Left ventricle myocardium superior (tissue), 1 donor: ENCODE data around the gene PLCG2. TPM values are rescaled to one million over a fixed set of nuclear protein-coding genes. Genes with fewer than 3 reads are reported as not detected.
"Not testable (repeated sequence)": the region's sequence is repeated elsewhere in the genome, so short reads cannot be mapped to it uniquely, and the experiment has no call there.

Source experiments
- ATAC-seq: fragments of 200-7000 bp; cut with Tn5 transposase; one replicate; pipeline ENCODE4 v1.9.1; 2020; ENCODE audit warnings: mild to moderate bottlenecking, moderate library complexity
- DNase-seq: peaks from one replicate; pipeline ENCODE4 v3.0.0-alpha.2; 2020
- intact Hi-C: fragments of 100-400 bp; cut with micrococcal nuclease; formaldehyde crosslinking; loops from one replicate; pipeline ENCODE4 v1.11.0; 2022
- total RNA-seq: library from RNA; stranded (reverse); fragmentation: NEBNext Ultra II Directional; extraction: Animal tissue kit (Norgen Biotek cat#: 25700); gene quantifications from one replicate; pipeline ENCODE4 v1.2.1, GENCODE V29; 2021
- donor health status: DM: no; HTN: yes; CAD: no; lungs with severe emphysema.

PLCG2 gene
- total RNA-seq, 1 donor from 2014 or later = 5.2 TPM

DNA sequence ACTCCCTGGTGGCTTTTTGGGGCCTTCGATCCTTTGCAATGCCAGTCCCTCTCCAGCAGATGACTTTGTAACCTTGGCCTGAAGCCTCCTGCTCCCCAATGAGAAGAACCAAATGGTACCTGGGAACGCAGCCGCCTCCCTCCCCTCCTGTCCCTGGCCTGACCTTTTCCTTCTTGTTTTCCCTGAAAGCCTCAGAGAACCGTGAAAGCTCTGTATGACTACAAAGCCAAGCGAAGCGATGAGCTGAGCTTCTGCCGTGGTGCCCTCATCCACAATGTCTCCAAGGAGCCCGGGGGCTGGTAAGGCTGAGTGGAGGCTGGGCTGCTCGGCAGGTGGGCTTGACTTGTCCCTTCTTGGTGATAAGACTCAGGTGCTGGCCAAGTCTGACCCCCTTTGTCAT is 144.2 kb downstream of the PLCG2 start:
- DNase-seq (no peak), ATAC-seq (no peak)
- intact Hi-C loops = no loop called here

DNA sequence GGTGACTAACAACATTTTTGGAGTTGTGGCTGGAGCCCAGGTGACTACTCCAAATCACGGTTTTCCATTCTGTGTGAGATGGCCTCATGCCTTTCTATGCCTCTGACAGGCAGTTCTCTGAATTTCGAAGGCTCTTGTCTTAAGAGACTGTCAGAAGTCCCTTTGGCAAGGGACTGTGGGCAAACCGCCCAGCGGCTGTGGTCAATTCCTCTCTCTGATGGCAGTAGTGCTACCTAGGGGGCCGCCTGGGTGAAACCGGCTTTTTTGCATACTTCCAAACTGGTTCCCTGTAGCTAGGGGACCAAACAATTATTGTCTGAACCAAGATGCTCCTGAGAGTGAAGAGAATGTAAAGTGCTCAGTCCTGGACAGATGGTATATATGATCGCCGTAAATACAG is 145.9 kb downstream of the PLCG2 start:
- intact Hi-C loops = no loop called here
- ATAC-seq = no peak
- no peak for DNase-seq

DNA sequence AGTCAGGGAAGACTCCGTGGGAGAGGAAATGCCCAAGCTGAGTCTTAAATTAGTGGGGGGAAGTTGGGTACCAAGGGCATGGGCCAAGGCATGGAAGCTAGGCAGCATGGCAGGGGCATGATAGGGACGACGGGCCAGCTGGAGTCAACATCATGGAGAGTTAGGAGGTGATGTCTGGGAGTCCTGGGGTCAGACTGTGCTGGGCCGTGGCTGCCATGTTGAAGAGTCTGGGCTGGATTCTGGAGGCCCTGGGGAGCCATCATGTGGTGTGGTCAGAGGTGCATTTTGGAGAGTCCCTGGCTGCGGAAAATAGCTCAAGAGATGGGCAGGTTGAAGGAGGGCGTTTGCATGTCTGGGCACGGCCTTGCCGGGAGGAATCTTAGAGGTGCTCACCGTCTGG is 146.9 kb downstream of the PLCG2 start:
- ATAC-seq (no peak), DNase-seq (no peak)
- intact Hi-C loops = no loop called here

DNA sequence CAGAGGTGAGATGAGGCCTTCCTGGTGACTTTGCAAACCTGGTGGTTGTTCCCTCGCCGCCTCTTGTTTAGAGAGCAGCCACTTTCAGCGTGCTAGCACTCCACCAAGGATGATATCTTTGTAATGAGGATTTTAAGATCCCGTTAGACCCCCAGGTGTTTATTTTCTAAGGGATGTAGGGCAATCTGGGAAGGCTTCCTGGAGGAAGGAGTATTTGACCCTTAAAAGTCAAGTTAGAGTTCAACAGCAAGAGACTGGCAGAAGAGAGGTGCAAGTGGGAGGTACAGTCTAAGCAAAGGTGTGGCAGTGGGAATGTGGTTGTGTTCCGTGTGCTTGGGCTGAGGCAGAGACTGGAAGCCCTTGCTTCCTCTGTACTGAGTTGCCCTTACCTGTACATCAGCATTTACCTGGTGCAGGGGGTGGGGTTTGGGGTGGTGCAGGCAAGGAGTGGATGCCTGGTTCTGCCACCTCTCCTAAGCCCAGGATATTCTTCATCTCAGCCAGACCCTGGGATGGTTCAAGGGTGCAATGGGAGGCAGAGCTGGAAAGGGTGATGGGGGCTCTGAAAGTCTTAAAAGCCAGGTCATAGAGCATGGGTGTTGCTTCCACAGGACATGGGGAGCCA is 148.6 kb downstream of the PLCG2 start:
- intact Hi-C loops = no loop called here
- ATAC-seq (no peak), DNase-seq (no peak)

DNA sequence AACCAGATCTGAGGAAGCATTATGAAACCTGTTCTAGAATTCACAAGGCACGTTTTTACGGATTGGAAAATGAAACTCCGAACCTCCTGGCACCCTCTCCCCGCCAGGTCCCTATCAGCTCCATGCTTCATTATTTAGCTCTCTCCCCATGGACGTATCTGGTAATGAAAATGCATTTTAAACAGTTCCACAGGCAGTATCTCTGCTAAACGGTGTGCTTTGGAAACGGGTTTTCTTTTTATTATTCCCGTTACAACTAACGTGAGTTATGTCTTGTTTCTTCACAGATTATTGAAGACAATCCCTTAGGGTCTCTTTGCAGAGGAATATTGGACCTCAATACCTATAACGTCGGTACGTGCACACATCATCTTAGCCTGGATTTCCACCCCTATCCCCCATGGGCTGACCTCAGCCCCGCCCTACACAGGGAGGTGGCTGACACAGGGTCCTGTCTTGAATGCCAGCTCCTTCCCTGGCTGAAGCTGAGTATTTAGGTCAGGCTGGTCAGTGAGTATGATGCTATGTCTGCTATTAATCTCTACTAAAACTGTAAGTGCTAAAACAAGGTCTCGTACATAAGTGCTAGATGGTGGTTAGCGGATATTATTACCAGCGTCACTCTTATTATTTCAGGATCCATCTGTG is 149.3 kb downstream of the PLCG2 start:
- intact Hi-C loops = no loop called here
- no peak for DNase-seq
- ATAC-seq = no peak

DNA sequence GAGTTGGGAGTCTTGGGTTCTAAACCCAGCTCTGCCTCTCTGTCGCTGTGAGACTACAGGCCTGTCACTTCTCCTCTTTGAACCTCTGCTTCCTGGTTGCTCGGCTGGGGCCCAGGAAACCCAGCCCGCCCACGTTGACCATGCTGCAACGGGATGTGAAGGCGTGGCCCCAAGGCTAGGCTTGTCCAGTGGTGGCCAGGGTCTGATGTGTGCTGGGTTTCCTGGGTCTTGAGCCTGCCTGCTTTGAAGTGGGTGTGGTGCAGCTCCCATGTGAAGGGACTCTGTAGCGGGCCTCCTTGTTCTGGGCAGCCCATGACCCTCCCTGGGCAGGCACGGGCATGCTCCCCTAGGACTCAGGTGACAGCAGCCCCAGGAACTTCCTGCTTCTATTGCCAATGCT is 149.9 kb downstream of the PLCG2 start:
- DNase-seq (no peak), ATAC-seq (no peak)
- intact Hi-C loops = no loop called here

DNA sequence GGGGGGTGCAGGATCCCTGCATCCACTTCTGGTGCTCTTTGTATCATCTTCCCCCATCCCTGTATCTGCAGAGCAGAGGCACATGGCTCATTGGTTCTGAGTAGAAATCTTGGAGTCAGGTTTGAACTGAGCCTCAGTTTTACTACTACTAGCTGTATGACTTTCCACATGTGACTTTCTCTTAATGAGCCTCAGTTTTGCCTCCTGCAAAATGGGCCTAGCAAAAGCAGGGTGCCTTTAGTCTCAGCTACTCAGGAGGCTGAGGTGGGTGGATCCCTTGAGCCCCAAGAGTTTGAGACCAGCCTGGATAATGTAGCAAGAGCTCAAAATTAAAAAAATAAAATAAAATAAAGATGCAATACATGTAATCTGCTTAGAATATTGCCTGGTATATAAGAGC is 150.8 kb downstream of the PLCG2 start:
- intact Hi-C loops = no loop called here
- DNase-seq (no peak), ATAC-seq (no peak)

DNA sequence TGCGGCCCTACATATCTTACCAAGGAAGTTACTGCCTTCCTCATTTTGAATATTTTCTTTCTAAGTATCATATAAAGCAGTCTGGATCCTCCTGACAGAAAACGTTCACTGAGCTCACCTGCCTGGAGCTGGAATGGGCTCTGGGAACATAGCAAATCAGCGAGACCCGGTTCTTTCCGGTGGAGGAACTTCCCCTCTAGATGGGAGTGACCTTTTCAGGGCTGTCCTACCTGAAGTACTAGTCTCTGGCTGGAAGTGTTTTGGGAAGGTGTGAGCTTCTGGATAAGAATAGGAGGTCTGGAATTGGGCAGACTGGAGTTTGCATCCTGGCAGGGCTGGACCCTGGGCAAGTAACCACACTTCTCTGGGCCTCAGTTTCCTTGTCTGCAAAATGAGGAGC is 152.8 kb downstream of the PLCG2 start:
- no peak for ATAC-seq
- no peak for DNase-seq
- intact Hi-C loops = no loop called here

DNA sequence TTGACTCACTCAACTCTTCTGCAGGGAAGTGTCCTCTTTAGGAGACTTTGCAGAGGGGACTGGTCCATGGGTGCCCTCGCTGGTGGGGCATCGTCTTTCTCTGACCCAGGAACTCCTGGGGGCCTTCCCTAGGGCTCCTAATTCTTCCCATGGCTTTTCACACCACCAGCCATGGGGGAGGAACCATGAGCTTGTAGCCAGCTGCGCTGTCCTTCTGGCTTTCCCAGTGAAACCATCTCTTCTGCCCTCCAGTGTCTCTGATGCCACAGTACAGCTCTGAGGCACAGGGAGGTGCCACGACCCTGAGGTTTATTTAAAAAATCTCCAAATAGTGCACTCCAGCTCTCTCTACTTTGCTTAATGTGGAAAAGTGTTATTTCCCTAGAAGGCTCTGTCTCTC is 153.6 kb downstream of the PLCG2 start:
- no peak for ATAC-seq
- no peak for DNase-seq
- intact Hi-C loops = no loop called here

DNA sequence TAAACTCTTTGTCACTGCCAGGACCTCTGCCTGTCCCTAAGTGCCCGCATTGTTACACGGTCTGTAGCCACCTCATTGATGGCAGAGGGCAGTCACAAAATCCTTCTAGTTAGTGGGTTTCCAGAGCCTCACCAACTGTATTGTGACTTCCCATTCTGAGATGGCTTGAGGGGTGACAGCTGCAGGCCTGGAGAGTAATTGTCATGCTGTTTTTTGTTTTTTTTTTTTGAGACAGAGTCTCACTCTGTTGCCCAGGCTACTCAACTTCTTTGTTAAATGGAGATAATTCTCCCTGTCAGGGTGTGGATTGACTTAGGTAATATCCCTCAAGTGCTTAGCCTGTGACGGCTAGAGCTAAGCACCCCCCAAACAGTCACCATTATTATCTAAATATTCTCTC is 154.3 kb downstream of the PLCG2 start:
- DNase-seq (no peak), ATAC-seq (no peak)
- intact Hi-C loops = no loop called here

DNA sequence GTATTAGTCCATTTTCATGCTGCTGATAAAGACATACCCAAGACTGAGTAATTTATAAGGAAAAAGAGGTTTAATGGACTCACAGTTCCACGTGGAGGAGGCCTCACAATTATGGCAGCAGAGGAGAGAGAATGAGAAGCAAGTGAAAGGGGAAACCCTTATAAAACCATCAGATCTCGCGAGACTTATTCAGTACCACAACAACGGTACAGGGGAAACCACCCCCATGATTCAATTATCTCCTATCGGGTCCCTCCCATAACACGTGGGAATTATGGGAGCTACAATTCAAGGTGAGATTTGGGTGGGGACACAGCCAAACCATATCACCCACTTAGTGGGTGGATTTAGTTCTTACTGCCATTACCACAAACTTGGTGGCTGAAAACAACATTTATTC is 155.6 kb downstream of the PLCG2 start:
- ATAC-seq, intact Hi-C loops, DNase-seq: not testable (repeated sequence)

DNA sequence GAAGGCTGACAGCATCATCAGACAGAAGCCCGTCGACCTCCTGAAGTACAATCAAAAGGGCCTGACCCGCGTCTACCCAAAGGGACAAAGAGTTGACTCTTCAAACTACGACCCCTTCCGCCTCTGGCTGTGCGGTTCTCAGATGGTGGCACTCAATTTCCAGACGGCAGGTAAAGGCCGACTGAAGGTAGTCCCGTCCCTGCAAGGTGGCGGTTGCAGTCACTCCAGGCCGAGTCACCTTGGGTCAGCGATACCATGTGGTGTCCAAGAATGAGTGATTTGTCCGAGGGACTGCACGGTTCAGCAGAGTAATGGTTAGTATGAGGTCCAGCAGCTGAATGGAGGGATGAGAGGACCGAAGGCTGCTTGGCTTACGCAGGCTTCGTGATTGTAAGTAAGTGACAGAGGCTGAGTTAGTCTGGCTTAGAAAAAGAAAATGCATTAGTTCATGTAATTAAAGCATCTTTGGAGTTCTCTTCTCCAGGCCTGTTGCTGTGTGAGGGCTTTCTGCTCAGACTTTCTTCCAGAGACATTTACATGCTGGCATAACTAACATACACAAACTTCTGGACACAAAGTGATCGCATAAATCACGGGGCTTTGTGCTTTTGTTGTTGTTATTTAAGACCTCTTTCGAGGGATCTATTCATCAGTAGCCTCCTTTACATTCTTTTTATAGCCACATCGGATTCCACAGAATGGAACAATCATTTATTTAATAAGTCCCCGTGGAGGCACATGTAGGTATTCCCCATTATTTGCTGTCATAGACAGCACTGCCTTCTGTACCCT is 157.3 kb downstream of the PLCG2 start:
- no peak for DNase-seq
- intact Hi-C loops = no loop called here
- ATAC-seq = no peak

DNA sequence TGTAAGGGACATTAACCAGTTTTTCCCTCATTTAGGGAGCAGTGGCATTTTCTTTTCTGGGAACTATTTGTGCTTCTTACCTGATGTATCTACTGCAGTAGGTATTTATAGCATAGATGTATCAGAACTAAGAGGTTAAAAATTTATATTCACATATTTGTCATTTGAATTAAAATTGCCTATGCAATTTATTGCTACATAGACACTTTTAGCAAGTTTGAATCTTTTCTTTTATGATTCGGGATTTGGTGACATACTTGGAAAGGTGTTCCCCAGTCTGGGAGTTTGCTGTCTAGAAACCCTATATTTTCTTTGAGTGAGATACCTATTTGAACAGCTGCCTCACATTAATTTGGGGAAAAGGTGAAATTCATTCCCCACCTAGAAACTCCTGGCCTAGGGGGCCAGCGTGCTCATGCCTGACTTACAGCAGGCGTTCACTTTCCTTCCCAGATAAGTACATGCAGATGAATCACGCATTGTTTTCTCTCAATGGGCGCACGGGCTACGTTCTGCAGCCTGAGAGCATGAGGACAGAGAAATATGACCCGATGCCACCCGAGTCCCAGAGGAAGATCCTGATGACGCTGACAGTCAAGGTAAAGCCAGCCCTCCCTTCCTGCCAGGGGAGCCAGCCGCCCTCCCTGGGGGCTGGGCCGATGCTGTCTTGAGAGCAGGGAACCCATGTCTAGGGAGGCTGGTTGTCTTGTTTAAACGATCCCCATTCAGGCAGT is 158.4 kb downstream of the PLCG2 start:
- DNase-seq = no peak
- no peak for ATAC-seq
- intact Hi-C loops = no loop called here

DNA sequence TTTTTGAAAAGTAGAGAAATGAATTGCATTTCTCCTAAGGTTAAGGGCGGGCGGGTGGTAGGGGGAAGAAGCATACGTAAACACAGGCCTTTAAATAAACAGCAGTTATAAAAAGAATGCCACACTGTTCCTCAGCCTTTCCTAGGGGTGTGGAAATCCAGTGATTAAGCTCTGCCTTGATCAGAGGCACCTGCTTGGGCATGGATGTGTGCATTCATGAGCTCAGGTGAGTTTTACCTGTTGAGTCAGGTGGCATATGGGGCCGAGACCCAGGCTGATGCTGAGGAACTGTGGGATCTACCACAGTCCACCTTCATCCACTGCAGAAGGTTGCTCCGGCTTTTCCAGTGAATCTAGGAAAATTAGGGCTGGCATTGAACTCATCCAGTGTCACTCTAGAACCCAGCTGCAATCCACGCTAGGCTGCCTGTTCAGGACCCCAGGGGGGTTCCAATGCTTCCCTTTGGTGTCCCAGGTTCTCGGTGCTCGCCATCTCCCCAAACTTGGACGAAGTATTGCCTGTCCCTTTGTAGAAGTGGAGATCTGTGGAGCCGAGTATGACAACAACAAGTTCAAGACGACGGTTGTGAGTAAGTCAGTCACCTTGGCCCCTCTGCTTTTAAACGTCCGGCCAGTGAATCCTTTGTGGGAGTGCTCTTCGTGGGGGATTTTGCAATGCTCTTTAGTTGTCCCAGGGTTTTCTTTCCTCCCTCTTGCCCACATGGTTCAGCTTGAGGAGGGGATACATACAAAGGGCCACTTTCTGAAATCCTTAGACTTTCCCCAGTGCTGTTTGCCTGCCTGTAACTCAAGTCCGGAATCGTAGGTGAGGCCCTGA is 159.5 kb downstream of the PLCG2 start:
- no peak for DNase-seq
- intact Hi-C loops = no loop called here
- no peak for ATAC-seq

DNA sequence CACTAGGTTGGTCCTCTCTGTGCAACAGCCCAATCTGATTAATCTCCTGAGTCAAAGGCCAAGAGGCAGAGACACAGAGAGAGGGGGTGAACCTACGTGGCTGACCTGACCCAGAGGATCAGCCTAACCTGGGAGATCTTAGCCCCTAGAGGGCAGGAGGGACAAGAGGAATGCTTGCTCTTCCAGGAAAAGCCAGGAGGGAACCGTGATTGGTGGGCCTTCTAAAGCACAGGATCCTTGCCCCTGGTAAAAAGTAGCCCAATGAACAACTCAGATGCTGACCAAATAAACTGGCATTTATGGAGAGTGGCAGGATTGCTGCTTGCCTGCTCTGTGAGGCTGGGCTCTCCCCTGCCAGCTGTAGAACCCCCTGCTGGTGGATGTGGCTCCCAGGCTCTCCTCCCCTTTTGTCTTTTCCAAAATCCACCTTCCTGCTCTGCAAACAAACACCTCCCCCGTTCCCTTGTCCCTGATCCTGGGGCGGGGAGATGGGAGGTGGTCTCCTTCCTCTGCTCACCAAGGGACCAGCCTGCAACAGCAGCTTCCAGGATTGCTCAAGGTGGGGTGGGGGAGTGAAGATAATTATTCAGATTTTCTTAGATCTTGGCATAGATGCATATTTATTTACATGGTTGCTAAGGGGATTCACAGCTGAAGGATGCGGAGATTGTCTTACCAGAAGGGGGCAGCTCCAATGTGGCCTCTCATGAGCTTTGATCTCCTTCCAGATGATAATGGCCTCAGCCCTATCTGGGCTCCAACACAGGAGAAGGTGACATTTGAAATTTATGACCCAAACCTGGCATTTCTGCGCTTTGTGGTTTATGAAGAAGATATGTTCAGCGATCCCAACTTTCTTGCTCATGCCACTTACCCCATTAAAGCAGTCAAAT is 160.3 kb downstream of the PLCG2 start:
- intact Hi-C loops = no loop called here
- no peak for DNase-seq
- ATAC-seq = peak; percentile 29

DNA sequence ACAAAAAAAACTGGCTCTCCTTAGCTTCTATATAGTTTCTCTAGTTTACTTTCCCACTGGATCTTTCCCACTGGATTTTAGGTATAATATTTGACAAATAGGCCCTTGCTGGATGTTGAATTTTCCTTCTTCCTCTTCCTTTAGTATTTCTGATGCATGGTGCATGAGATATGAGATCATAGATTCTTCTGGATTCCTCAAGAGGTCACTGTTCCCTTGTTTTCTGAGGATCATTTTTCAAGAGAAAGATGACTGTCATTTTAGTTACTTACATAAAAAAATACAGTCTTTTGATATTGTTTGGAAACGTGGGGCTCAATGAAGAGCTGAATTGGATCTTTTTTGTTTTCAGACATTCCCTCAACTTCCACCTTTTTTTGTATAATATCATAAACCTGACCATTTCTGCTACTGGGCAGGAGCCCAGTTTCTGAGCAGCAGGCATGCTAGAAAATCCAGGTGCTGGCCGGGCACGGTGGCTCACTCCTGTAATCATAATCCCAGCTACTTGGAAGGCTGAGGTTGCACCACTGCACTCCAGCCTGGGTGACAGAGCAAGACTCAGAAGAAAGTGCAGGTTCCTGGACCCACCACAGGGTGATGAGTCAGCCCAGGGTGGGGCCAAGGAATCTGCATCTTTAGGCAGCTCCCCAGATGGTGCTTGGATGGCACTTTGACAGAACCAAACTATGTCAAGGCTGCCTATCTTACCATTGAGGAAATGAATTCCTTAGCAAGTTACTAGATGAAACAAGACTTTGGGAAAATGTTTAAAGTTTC is 161.9 kb downstream of the PLCG2 start:
- no peak for ATAC-seq
- intact Hi-C loops = no loop called here

DNA sequence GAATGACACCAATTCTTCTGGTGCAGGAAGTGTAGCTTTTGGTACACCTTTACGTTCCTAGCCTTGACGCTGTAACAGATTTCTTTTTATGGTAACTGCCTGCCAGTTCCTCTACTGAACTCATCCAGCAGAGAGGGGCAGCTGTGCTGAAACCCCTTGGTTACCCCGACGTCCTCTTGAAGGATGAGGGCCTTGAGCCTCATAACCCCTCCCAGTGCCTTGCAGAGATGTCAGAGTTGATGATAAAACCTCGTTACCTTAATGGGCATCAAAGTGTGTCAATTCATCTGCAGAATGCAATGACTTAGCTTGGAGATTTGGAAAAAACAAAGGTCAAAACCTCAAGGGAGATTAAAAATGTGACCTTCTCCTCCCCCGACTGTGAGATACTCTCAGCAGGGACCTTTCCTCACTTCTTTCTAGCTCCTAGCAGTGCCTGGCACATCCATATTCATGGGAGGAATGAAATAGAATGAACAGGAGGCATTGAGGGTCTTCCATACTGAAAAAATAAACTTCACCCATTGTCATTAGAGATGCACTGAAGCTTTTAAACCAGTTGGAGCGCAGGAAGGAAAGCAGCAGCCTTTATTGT is 163.0 kb downstream of the PLCG2 start:
- intact Hi-C loops = no loop called here
- no peak for DNase-seq
- ATAC-seq = no peak

More for the DNA sequence above, 161.9 kb downstream of the PLCG2 start:
- no peak for DNase-seq
